GM18508 (cell line): Measurements from ENCODE around the gene TRPM3.

Experiments
- ATAC-seq: cut with Tn5 transposase; IDR thresholded peaks from one replicate; pipeline ENCODE4 v1.9.1; 2021; ENCODE audit warnings: moderate number of reproducible peaks; ENCODE audit not compliant: insufficient read depth, unreplicated experiment

TRPM3 gene

GRCh38 chr9:70480405-70480980, 640.9 kb downstream of the TRPM3 start:
- ATAC-seq: no peak

- ATAC-seq: no peak
Observed at GRCh38 chr9:70479880-70480291, 641.5 kb downstream of the TRPM3 start.
